Stimulated activated CD8-positive, alpha-beta memory T cell treated with anti-CD3 and anti-CD28 coated beads, Interleukin-12 subunit alpha, Interleukin-12 subunit beta, amount 100 ng/mL, for 24 hours (primary cell): ENCODE data around the gene GRIN2A.

Experiments
- DNase-seq: peaks from one replicate; pipeline ENCODE4 v3.0.0-alpha.2; 2020; ENCODE audit errors: extremely low read depth

GRIN2A gene

GRCh38 chr16:10086620-10087019 is 95.6 kb downstream of the GRIN2A start:
- DNase-seq, result no peak

- DNase-seq, result no peak
Observed at GRCh38 chr16:10085078-10085798, 97.0 kb downstream of the GRIN2A start.

DNA sequence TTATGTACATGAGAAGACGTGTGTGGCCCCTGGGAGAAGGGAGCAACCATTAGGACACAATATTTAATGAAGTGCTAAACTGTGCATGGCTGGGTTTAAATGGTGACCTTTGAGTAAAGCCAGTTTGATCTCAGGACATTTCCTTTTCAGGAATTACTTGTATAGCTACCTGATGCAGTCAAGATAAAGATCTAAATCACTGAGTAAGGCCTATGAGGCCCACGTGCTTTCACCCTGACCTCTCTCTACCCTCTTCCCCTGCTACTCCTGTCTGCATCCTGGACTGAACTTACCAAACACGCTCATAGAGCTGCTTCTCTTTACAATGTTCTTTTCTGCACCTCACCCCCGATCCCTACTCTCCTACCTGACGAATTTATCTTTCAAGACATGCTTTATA is 98.9 kb downstream of the GRIN2A start:
- DNase-seq, result no peak

DNA sequence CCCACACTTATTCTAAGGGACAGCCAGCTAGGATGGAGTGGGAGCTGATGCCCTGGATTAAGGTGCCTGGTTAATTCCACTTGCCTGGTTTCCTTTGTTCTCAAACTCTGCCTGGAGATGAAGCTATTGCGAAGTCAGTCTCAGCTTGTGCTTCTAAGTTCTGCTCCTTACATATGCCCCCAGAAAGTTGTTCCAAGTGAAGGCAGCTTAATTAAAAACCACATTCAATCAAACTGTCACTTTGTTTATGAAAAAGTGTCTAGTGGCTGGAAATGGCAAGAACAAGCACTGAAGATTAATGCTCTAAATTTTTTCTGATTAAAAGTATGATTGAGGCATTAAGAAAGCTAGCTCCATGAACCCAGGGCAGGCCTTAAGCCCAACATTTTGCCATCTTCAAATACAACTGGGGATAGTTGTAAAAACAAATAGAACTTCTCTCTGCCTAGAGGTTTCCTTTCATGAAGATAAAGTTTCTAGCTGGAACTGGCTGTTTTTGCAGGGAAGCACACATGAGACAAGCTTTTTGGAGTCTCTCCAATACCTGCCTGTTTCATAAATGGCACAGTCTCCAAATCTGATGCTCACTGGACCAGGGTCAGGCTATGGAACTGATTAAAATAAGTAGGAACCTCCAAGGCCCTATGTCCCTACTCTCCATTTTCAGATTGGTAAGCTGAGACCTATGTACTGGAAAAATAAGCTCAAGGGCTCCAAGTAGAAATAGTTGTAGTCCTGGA is 100.9 kb downstream of the GRIN2A start:
- DNase-seq, result no peak

GRCh38 chr16:10080051-10080772 is 102.0 kb downstream of the GRIN2A start:
- DNase-seq, result no peak

DNA sequence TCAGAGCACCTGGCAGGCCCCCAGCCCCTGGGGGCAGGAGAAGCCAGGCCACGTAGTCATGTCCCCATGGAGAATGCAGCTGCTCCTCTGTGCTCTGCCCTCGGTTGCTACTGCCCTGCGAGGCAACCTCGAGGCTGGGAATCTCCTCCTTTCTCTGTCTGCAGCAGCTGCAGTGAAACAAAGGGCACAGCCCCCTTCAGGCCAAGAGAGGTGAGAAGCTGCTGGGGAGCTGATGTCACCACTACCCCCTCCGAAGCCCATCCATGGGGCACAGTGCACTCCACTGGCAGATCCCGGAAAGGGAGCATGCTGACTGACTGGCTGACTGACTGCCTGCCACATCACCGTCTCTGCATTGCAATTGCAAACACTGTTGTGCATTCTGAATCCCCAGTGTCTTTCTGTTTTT is 103.7 kb downstream of the GRIN2A start:
- DNase-seq, result no peak

DNA sequence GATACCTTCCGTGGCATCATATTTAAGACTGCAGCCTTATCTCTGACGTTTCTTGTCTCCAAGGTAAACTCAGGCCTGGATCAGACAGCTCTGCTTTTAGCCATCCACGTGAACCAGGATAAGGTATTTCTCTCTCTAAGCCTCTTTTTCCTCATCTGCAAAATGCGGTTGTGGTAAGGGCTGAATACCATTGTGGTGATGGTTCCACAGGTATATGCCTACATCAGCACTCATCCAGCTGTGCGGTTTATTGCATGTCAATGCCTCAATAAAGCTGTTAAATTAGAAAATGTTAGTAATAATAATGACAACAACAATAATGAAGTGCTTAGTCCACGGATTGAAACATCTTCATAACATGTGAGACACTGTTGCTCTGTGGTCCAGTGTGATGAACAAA is 104.4 kb downstream of the GRIN2A start:
- no peak for DNase-seq

DNA sequence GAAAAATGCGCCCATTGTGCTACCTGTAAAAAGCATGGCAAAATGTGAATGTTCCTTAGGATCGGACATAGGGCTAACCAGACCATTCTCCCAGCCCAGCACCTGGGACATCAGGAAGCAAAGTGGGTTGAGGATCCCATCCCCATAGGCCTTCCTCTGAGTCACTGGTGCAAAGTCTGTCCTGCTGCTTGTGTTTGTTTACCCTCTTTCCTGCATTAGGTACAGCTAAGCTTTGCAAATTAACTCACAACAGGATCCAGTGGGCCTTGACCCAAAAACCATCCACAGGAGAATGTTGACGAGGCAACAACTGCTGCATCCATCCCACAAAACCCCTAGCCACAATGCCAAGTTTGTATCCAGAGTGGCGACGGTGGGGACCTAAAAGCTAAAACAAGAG is 106.2 kb downstream of the GRIN2A start:
- no peak for DNase-seq

DNA sequence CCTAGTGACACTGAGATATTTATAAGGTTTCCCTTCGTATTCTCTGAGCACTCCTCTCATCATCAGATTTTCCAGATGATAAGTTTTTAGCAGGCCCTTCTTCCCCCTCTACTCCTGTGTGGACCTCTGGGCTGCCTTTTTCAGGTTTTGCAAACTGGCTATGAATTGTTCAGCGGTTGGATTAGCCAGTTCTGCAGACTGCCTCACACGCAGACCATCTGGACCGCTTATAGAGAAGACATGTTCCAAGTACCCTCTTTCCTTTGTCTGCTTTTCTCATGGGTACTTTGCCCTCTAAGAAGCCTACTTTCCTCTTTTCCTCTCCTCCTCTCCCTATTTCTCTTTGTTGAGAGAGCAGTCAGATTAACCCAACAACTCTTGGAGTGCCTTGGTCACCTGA is 111.6 kb downstream of the GRIN2A start:
- DNase-seq, result no peak

DNA sequence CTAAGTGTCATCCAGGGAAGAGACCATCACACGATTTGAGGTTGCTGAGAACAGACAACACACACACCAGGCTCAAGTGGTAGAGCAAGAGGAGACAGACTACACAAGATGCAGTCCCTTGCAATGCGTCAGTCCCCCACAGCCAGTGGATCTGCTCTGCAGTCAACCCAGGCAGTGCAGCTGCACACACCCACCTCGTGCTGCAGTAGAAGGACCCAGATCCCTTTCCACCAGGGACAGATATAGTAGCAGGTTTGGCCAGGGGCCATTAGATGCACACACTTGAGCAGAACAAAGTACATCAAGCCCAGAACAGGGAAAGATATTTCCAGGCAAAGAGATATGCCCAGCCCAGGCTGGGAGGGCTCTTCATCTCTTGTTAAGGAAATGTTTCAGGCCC is 112.9 kb downstream of the GRIN2A start:
- DNase-seq, result no peak

GRCh38 chr16:10067835-10068234 is 114.4 kb downstream of the GRIN2A start:
- no peak for DNase-seq

DNA sequence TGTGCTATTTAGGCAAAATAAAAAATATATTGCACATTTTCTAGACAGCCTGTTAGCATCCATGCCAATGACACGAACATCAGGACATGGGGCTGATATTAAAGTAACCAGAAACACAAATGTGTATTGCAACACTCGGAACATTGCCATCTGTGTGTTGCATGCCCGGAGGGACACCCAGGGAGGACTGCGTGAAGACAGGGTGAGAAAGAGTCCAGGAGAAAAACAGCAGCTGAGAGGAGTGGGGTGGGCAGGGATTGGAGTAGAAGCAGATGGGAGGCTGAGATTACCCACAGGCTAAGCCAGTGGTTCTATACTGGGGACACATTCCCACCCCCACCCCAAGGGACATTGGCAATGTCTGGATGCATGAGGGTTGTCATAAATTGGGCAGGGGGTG is 114.8 kb downstream of the GRIN2A start:
- no peak for DNase-seq

- no peak for DNase-seq
Observed at GRCh38 chr16:10065019-10065418, 117.2 kb downstream of the GRIN2A start.

- DNase-seq, result no peak
Observed at GRCh38 chr16:10048850-10049249, 133.4 kb downstream of the GRIN2A start.

- DNase-seq, result no peak
Observed at GRCh38 chr16:10045947-10046346, 136.3 kb downstream of the GRIN2A start.

DNA sequence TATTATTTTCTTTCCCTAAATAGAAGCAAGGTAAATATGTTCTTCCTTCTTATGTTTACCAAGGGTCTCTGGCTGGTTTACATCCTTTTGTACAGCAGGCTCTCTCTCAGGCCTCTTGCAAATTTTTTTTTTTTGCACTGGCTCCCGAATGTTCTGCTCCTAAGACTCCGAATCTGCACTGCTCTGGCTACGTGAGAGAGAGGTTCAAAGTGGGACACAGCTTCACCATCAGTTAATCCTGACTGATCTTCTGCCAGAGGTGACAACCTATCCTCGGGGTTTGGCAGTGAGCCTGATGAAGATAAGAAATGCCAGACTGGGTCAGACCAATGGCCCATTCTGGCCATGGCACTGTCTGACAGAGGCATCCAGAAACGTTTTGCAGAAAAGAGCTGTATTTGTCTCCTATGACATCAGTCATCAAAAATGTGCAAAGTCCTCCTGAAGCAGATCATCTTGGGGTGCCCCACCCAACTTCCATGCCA is 136.9 kb downstream of the GRIN2A start:
- DNase-seq, result no peak

DNA sequence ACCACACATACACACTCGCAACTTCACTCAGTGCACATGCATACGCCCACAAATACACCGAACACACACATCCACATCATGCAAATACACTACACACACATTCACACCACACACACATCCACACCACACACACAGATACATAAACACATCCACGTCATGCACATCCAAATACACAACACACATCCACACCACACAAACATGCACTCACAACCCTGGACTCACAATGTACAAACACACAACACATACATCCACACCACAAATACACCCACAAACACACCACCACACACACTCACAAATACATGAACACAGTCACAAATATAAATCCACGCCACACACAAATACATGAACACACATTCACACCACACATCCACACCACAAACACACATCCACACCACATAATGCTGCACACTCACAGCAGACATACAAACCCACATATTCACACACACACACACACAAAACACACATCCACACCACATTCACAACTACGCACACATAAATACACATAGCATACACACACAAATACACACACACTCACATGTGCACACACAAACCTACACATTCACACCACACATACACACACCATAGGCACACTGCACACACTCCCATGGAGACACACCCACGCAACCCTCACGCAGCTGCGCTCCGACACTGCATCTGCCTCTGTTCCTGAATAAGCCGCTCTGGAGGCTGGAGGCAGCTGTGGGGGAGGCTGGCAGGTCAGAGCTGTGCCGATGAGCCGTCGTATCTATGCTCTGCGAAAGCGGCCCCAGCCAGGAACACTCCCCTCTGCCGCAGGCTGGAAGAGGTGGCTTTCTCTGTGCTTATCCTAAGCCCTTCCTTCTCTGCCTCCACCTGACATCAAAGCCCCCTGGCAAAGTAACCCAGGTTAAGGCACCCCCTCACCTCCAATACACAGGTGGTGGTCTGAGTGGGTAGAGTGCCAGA is 141.8 kb downstream of the GRIN2A start:
- no peak for DNase-seq

DNA sequence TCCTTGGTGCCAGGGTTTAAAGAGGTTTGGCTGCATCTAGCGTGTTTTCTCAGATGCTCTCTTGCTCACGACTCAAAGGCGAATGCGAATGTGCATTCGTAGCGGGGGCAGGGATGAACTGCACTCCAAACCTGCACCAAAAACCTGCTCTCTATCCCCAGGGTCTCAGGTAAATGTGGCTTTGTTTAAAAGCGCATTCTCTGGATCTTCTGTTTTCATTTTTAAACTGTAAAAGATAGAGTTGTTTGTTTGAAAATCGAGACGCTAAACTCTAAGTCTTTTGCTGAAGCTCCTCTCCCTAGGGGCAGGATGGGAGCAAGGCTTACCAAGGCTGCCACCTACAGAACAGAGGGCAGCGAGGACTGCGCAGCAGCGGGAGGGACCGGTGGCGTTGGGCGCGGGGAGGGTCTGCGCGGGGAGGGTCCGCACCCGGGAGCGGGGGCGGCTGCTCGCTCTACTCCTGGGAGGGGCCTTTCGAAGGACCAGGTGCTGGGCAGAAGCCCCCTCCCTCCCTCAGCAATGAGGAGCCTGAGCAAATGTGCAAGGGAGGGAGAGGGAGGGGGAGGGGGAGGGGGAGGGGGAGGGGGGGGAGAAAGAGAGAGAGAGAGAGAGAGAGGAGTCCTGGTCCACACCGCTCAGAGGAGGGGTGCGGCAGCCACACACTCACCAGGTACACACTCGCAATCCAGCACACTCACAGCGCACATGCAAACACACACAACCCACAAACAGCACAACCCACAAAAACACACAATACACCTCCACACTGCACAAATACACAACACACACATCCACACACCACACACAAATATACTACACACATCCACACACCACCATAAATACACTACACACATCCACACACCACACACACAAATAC is 142.8 kb downstream of the GRIN2A start:
- no peak for DNase-seq

- DNase-seq, result no peak
Observed at GRCh38 chr16:10037751-10038150, 144.5 kb downstream of the GRIN2A start.

DNA sequence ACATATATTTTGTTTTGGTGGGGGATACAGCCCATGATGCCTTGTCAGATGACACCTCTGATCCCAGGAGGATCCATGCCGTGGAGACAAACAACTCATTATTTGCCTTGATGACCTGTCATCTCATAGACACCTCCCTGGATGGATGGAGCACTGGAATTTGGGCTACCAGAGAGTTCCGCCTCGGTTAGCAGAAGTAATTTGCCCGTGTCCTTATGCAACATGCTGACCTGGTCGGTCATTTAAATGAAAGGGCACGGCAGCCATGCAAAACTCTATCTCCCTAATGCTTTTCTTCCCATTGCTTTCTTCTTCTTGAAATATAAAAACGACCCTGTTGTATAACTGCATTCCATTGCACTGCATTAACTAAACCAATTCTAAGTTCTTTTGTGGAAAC is 145.3 kb downstream of the GRIN2A start:
- no peak for DNase-seq

- DNase-seq, result no peak
Observed at GRCh38 chr16:10033556-10033955, 148.7 kb downstream of the GRIN2A start.
